ENCODE results near the gene CD74. TPM values are rescaled to one million over a fixed set of nuclear protein-coding genes. Genes with fewer than 3 reads are reported as not detected.

The CD74 gene
- total RNA-seq, 1 donor = 3.0 TPM

- DNase-seq (ENCODE audit: low read depth) = peak; percentile 30
- H3K4me3 ChIP-seq (ENCODE audit: low read depth, low read length) = no peak overlapping the region
- no peak for TF ChIP-seq CTCF (IDR thresholded peaks at IDR 0.05; ENCODE audit: insufficient read depth, low read depth, low read length)
Measured at GRCh38 chr5:150399524-150400211, 13.0 kb downstream of the CD74 start.

GRCh38 chr5:150398722-150399523 is 13.8 kb downstream of the CD74 start:
- peak; percentile 27 for TF ChIP-seq CTCF (IDR thresholded peaks at IDR 0.05; ENCODE audit: insufficient read depth, low read depth, low read length)
- DNase-seq (ENCODE audit: low read depth) = no peak
- H3K4me3 ChIP-seq (ENCODE audit: low read depth, low read length) = no peak overlapping the region

- TF ChIP-seq CTCF (IDR thresholded peaks at IDR 0.05; ENCODE audit: insufficient read depth, low read depth, low read length) = no peak
- H3K4me3 ChIP-seq (ENCODE audit: low read depth, low read length) = no peak overlapping the region
- DNase-seq (ENCODE audit: low read depth) = peak; percentile 25
Measured at GRCh38 chr5:150397782-150398721, 14.7 kb downstream of the CD74 start.

- DNase-seq (ENCODE audit: low read depth) = peak; percentile 33
- no peak overlapping the region for H3K4me3 ChIP-seq (ENCODE audit: low read depth, low read length)
- no peak for TF ChIP-seq CTCF (IDR thresholded peaks at IDR 0.05; ENCODE audit: insufficient read depth, low read depth, low read length)
Measured at GRCh38 chr5:150397146-150397781, 15.4 kb downstream of the CD74 start.

- DNase-seq (ENCODE audit: low read depth) = no peak
- TF ChIP-seq CTCF (IDR thresholded peaks at IDR 0.05; ENCODE audit: insufficient read depth, low read depth, low read length) = no peak
- no peak overlapping the region for H3K4me3 ChIP-seq (ENCODE audit: low read depth, low read length)
Measured at GRCh38 chr5:150396267-150396666, 16.4 kb downstream of the CD74 start.

GRCh38 chr5:150395688-150395975 is 17.1 kb downstream of the CD74 start:
- H3K4me3 ChIP-seq (ENCODE audit: low read depth, low read length) = no peak overlapping the region
- no peak for DNase-seq (ENCODE audit: low read depth)
- no peak for TF ChIP-seq CTCF (IDR thresholded peaks at IDR 0.05; ENCODE audit: insufficient read depth, low read depth, low read length)

Measured in fibroblast of villous mesenchyme (primary cell).